ENCODE measurements around the gene TMED6.

TMED6 gene

DNA sequence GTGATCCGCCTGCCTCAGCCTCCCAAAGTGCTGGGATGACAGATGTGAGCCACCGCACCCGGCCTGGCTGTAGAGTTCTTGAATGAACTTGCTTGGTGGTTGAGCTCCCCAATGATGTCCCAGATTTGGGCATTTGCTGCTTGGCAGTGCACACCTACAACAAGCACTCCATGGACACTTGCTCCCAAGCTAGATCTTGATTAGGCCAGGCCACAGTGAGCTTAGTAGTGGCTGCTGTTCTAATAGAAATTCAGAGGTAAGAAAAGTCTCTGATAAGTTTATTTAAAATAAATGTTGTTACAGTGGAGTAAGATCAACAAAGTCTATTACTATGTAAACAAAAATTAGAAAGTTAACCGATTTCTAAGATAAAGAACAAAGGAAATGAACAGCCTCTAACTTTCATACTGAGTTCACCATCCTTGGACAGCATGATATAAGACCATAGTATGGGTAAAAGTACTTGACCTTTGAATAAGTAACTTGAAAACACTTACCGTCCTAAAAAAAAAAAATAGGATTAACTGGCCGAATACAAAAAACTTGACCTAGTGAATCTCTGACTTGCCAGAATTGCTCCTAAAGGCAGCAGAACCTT is 951 bp downstream of the TMED6 start:
- DNase-seq: no peak

DNA sequence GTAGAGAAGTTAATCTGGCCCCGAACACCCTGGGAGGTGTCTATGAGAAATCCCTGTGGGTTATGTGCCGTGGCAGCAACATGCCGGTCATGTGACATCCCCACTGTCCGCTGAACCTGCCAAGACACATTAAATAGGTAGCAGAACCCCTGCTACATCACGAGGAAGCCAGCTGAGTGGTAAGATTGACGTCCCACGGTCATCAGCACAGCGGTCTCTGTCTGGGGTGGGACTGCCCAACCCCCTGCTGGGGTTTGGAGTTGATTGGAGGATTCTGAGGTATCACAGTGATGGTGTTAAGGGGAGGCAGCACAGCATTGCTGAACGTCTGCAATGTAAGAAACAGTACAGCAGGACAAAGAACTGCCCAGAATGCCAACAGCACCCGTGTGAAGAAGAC is 2.0 kb downstream of the TMED6 start:
- no peak for DNase-seq

DNA sequence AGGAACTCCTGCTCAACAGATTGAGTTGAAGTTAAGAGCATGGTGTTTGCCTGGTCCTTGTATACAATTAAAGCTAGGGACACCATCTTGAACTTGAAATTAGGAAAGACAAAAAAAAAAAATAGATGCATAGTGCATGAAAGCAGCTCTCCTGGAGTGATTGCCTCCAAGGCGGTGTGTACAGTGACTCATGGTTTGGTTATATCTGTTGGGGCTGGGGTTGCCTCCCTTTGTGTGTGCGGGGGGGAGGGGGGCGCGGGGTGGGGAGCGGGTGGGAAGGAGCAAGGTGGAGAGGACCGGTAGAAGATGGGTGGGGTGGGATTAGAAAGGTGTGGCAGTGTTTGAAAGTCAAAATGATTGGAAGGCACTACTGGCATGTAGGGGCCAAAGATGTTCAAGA is 3.4 kb downstream of the TMED6 start:
- DNase-seq: no peak

DNA sequence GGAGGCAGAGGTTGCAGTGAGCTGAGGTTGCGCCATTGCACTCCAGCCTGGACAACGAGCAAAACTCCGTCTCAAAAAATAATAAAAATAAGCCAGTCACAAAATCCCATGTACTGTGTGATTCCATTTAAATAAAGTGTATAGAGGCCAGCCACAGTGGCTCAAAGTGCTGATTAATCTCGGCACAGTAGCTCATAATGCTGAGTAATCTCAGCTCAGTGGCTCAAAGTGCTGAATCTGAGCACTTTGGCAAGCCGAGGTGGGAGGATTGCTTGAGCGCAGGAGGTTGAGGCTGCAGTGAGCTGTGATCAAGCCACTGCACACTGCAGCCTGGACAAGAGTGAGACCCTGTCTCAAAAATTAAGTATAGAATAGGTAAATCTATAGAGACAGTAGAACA is 4.9 kb downstream of the TMED6 start:
- DNase-seq: no peak

DNA sequence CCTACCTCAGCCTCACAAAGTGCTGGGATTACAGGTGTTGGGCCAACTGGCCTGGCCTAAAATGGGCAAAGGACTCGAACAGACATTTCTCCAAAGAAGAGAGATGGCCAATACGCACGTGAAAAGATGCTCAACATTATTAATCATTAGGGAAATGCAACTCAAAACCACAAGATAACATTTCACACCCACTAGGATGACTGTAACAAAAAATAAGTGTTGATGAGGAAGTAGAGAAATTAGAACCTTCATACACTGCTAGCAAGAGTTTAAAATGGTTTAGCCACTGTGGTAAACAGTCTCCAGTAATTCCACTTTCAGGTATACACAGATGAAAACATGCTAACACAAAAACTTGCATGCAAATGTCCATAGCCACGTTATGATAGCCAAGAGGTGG is 5.7 kb downstream of the TMED6 start:
- DNase-seq: no peak

DNA sequence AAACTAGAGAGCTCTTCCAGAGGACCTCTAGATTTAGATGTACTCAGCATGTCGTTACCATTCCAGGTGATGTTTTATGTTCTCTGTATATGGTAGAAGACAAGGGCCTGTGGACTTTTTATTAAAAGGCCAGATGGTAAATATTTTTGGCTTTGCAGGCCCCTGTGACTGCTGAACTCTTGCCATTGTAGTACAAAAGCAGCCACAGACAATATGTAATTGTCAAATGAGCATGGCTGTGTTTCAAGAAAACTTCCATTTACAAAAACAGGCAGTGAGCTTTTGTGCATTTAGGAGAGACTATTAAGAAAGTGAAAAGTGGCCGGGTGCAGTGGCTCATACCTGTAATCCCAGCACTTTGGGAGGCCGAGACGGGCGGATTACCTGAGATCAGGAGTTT is 7.4 kb downstream of the TMED6 start:
- no peak for DNase-seq

DNA sequence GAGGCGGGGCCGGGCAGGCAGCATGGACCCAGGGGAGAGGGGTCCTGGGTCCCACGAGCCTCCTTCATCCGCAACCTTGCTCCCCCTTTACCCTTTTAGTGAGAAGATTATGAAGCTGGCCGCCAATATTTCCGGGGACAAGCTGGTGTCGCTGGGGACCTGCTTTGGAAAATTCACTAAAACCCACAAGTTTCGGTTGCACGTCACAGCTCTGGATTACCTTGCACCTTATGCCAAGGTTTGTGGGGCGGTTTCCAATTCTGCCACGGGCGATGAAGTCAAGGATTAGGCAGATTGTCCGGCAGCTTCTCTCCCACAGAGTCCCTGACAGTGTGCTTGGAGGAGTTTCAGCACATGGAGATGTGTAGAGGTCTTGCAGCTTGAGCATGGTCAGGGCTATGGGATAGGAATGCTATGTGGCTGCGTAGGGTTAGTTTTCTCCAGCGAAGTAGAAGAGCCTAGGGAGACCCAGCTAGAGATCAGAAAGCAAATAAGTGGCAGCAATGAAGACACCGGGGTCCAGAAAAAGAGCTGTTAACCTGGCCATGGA is 11.4 kb downstream of the TMED6 start:
- no peak for DNase-seq

DNA sequence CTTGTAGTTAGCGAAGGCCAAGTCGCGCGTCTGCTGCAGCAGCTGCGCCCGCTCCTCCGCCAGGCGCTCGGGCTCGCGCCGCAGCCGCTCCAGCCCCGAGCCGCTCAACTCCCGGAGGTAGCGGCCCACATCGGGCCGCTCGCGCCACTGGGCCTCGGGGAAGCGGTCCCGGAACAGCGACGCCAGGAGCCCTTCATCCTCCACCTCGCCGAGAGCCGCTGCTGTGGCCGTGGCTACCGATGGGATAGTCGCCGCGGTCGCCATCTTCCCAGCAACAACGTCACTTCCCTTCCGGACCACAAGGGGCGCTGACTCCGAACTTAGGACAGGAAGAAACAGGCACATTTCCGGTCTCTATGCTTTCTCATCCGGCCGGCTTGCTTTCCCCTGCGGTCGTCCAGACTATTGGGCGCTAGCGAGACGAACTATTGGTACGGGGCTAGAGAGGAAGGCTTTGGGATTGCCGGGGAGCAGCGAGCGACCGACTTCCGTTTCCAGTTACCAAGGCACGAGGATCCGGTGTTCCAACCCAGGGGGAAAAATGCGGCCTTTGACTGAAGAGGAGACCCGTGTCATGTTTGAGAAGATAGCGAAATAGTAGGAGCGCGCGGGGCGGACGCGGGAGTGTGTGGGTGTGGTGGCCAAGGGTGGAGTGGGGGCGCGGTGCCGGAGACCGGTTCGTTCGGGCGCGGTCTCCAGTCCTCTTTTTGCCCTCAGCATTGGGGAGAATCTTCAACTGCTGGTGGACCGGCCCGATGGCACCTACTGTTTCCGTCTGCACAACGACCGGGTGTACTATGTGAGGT is 12.1 kb downstream of the TMED6 start, which contains the start of the genes COG8 and NIP7:
Gene COG8 (minus strand): TSS at position 276 of the 806 bp plus-strand sequence. CDS start 12 bp downstream, at position 264.
Gene NIP7 (plus strand): TSS at position 484 of the 806 bp plus-strand sequence. CDS start 58 bp downstream, at position 542.
- DNase-seq: peak; percentile 93

DNA sequence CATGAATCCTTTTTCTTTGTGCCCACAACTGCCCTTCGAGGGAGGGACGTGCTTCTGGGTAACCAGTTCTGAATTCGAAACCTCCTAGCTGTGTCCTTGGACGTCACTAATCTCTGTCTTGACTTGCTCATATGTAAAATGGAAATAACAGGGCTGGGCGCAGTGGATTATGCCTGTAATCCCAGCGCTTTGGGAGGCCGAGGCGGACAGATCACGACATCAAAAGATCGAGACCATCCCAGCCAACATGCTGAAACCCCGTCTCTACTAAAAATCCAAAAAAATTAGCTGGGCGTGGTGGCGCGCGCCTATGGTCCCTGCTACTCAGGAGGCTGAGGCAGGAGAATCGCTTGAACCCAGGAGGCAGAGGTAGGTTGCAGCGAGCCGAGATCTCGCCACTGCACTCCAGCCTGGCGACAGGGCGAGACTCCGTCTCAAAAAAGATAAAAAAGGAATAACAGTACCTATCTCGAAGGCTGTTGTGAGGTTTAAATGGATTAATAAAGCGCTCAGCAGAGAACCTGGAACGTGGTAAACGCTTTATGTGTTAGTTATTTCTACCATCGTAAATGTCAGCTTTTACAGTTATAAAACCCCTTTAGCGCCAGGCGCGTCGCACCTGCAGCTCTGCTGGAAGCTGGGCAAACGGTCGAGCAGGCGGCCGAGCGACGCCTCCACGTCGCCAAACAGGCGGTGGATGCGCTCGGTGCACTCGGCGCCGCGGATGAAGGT is 12.9 kb downstream of the TMED6 start:
- DNase-seq: no peak

DNA sequence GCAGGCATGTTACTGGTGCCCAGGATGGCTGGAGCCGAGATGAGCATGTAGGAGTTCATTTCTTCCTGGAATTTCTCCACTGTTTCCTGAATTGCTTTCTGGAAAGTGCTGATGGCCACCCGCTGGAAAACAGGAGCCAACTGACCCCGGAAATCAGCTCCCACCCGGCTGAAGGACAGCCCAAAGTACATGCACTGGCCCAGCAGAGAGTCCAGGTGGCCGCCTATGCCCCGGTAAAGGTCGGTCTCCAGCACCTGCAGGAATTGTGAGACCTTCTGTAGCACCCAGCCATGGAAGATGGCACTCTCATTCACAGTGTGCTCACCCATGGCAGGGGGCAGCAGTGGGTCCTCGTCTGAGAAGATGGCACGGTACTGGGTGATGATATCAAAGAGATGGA is 16.9 kb downstream of the TMED6 start:
- no peak for DNase-seq

DNA sequence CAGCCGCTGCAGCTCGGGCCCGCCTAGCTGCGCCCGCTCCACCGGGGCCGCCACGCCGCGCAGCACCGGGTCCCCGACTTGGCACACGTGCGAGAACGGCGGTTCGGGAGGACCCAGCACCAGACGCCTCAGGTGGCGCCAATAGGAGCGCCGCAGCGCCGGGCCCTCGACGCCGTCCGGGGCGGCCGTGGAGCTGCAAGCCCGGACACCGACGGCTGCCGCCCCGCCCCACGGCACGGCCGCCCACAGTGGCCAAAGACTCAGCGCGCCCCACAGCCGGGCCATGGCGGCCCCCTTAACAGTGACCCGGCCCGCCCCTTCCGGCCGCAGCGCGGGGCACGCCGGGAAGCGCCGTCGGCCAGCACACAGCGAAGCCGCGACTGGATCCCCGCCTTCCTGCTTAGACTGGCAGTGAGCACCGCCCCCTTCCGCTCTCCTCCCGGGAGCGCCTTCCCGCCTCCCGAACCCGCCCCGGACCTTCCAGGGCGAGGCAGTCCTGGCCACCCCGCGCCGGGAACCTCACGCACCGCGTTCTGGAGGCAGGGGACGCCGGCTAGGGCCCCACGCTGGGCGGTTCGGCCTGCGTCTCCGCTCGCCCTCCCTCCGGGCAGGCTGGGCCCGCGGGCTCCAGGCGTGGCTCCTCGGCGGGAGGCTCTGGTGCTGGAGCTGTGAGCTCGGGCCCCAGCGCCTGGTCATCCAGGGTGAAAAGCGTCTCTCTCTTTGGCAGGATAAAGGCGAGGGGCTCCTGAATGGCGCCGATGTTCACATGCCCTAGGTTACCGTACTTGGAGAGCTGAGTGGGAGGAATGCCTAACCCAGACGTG is 21.1 kb downstream of the TMED6 start, which contains the start of gene PDF:
Gene PDF (minus strand): TSS at position 303 of the 824 bp plus-strand sequence. CDS start 18 bp downstream, at position 285.
- DNase-seq: peak; percentile 26

DNA sequence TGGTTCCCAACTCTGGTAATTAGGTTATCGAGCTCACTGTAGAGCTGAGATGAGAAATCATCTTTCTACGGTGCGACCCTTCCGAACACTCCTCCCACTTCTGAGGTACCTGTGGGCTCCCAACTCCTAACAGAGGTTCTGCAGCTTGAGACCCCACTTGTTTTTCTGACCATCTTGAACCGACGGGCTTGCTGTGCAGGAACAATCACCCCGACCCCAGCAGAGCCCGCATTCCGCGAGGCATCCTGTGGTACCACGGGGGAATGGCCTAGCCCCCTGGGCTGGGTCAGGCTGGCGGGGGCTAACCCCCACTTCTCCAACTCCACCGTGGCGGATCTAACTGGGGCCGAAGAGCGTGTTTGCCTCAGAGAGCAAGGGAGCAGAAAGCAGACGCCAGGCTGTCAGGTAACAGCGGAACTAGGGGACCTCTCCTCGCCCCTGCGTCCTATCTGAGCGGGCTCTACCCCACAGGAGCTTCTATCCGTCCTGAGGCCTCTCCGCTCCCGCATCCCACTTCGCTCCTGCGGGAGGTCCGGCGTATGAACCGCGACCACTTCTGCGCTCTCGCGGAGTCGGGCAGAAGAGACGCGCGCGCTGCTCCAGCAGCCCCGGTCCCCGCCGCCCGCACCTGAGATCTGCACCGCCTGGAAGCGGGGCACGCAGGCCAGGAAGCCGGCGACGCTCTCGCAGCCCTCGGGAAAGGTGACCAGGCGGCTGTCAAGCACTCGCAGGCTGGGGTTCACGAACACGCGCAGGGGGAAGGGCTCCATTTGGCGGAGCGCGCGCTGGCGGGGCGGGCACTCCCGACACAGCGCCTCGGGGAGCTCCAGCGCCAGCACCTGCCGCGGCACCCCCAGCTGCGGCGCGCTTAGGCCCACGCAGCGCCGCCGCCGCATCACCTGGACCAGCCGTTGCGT is 22.0 kb downstream of the TMED6 start:
- no peak for DNase-seq

DNA sequence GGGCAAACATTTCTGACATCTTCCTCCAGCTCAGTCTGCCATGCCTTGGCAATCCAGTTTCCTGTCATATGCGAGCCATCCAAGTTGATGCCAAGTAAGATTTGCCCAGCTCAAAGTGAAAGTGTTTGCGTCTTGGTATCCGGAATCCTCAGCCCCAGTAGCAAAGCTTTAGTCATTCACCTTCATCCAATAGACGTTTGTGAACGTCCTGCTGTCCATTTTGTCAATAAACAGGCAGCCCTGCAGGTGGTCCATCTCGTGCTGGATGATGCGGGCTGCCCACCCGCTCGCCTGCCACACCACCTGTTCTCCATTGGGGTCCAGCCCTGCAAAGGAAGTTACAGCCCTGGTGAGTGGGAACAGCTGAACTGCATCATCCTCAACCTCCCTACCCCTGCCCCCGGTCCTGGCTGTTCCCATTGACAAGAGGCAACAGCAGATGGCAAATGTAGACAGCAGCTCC is 22.7 kb downstream of the TMED6 start:
- DNase-seq: no peak

DNA sequence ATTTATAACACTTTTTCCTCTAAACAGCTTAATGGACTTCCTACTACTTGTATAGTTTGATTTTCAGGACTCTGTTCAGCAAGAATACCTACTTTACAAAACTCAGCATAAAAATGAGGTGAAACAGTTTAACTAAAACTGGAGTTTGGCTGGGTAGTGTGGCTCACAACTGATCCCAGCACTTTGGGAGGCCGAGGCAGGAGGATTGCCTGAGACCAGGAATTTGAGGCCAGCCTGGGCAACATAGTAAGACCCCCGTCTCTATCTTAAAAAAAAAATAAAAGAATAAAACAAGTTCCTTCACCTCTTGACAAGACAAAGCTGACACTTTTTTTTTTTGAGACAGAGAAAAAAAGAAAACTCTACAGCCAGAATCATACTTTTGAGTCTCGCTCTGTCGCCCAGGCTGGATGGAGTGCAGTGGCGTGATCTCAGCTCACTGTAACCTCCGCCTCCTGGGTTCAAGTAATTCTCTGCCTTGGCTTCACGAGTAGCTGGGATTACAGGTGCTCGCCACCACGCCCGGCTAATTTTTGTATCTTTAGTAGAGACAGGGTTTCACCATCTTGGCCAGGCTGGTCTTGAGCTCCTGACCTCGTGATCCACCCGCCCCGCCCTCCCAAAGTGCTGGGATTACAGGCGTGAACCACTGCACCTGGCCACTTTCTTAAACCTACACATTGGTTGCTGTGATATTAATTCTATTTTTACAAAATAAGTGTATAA is 23.8 kb downstream of the TMED6 start:
- DNase-seq: no peak

DNA sequence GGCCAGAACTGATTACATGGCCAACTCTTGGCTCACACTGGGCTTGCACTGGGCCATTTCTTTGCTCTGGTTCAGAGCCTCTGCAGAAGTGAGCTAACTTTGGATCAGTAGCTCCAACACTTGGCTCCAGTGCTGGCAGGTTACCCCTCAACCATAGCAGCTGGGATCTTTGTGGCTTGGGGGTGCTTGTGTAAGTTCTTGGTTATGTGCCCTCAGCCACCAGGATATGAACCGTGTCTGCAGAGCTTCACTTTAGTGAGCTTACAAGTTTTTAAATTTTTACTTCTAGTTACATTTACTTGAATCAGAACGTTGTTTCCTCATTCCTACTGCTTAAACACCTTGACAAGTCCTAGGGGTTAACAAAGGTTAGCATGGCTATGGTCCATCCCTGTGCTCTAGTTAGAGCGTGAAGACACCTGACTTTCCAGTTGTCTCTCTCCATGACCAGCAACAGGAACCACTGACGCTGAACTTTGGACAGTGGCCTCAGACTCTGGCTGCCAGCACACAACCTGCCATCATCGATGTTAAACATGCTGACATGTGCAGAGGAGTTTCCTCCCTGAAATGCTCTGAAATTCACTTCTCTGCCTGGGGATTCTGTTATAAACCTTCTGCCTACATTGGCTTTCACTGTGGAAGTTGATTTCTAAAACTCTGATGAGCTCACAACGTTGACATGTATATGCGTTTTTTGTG is 25.3 kb downstream of the TMED6 start:
- DNase-seq: no peak

DNA sequence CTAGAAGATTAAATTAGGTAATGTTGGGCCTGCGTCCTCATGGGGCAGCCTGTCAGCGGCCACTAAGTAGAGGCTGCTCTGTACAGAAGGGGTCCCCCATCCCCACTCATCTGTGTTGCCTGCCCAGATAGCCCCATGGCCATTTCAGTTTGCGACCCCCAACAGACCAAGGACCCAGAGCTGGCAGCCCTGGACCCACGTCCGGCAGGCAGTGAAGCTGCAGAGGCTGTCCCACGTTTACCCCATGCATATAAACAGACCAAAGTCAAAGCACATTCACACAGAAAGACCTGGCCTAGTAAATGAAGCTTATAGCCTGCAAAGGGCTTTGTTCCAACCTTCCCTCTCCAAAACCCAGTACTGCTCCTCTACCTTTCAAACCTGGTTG is 25.8 kb downstream of the TMED6 start:
- no peak for DNase-seq

DNA sequence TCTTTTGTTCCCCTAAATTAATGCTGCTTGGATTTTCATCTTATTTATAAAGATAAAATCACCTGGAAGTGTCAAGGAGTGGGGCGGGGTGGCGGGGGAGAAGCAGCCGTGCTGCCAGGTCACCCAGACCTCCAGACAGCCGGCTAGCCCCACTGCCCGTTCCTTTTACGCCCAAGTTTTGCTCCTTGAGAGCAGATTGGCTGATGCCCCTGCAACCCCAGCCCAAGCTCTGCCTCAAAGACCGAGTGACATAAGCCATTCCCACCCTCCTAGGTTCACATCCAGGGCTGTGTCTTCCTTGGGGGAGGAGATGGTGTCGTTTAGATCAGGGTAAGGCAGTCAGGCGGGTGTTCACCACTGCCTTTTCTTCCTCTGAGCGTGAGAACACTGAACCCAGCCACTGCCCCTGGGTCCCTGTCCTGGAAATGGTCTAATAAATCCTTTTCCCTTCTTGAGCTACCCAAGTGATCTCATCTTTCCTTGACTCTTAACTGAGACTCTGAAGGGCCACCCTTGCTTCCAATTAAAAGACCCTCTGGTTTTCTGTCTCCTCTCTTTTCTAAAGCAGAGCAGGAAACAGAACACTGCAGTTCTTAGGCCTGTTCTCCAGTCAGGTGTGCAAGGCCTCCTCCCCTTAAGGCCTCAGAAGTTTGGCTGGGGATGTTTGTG is 26.9 kb downstream of the TMED6 start:
- no peak for DNase-seq

DNA sequence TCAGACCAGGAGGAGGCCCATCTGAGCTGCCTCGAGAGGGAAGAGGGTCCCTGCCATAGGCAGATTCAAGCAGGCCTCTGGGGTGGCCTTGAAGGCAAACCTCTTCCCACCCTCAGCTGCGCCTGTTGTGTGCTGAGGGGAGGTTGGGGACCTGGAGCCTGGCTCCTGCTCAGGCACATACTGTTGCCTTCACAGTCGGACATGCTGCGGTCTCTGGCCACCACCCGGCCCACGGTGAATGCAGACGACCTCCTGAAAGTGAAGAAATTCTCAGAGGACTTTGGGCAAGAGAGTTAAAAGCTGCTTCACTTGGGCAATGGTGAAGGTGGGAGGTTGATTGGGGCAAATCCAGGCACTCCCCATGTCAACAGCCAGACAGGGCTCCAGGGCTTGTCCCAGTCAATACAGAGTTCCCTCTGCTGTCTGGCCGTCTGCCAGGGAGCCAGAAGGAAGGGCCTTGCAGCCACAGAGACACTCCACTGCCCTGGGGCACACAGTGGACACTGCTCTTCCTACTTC is 27.5 kb downstream of the TMED6 start:
- DNase-seq: no peak

DNA sequence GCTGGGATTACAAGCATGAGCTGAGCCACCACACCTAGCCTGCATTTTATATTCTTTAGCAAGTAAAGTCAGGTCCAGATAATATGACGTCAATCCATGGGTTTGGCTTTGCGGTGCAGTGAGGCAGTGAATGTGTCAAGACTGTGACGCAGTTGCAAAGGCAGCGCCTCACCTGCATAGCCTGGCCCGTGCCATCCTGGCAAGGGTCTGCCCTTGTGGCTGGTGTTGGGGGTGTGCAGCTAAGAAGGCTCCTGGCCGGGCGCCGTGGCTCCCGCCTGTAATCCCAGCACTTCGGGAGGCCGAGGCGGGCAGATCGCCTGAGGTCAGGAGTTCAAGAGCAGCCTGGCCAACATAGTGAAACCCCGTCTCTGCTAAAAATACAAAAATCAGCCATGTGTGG is 28.2 kb downstream of the TMED6 start:
- no peak for DNase-seq
